ENCODE data around the gene TAOK1. TPM values are rescaled to one million over a fixed set of nuclear protein-coding genes. Genes with fewer than 3 reads are reported as not detected.

The TAOK1 gene
- total RNA-seq, 1 donor from 2014 or later, result 100 TPM

DNA sequence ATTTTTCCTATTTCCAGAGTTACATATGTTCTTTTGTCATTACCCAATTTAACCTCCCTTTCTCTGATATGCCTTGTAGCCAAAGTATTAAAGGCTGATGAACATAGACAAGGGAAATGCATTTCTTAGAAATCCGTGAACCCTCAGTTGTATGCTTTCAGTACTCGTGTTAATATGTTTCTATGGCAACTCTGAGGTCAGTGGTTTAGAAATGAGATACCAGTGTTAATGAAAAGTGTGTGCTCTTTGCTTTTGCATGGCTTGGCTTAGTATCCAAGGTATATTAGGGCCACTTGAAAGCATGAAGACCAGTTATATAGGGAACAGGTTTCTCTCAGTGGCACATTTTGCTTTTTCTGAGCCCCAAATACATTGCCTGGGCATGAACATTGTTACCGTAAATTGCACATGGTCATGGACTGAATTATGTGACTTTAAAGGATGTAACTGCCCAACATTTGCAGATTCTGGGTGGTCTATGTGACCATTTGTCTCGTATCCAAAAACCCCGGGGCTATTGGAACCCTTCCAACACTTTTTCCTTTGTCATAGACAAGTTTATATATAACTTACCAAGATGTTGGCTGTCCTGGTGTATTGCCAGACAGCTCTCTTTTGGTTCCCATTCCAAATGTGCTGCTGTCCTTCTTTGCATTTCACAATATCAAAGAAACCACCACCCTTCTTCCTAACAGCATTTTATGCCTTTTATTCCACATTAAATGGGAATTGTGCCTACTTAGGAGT is 159.2 kb downstream of the TAOK1 start:
- Histone ChIP-seq H2AFZ (ENCODE audit: low read depth, low read length) (no peak overlapping the region), H3K27ac (ENCODE audit: low read depth, low read length) (no peak overlapping the region), H3K9me3 (ENCODE audit: insufficient read depth, low read depth, low read length) (no peaks in the 10 kb centered on the region), H4K20me1 (ENCODE audit: insufficient read depth, low read length) (peaks cover 13% of the 10 kb centered on the region), H3K4me2 (ENCODE audit: low read length) (no peak overlapping the region), H3K4me3 (ENCODE audit: insufficient read depth, low read depth, low read length) (no peak overlapping the region), H3K27me3 (ENCODE audit: insufficient read depth, low read length) (no peaks in the 10 kb centered on the region), H3K79me2 (ENCODE audit: insufficient read depth, low read length) (no peaks in the 10 kb centered on the region), H3K9ac (ENCODE audit: low read length) (no peak overlapping the region), H3K4me1 (ENCODE audit: insufficient read depth, low read length) (peaks cover 4% of the 10 kb centered on the region), H3K36me3 (ENCODE audit: insufficient read depth, low read length) (peaks cover 4% of the 10 kb centered on the region)
- Mint-ChIP-seq H3K36me3 (ENCODE audit: low read depth, unreplicated experiment) (peaks cover 4% of the 10 kb centered on the region), H3K27me3 (ENCODE audit: low read depth, unreplicated experiment) (no peaks in the 10 kb centered on the region), H3K4me1 (ENCODE audit: low read depth, unreplicated experiment) (peaks cover 3% of the 10 kb centered on the region), H3K9me3 (ENCODE audit: unreplicated experiment) (no peaks in the 10 kb centered on the region), H3K27ac (ENCODE audit: unreplicated experiment) (no peak overlapping the region), H3K4me3 (ENCODE audit: unreplicated experiment) (no peak overlapping the region)
- TF ChIP-seq, protein P1, sequence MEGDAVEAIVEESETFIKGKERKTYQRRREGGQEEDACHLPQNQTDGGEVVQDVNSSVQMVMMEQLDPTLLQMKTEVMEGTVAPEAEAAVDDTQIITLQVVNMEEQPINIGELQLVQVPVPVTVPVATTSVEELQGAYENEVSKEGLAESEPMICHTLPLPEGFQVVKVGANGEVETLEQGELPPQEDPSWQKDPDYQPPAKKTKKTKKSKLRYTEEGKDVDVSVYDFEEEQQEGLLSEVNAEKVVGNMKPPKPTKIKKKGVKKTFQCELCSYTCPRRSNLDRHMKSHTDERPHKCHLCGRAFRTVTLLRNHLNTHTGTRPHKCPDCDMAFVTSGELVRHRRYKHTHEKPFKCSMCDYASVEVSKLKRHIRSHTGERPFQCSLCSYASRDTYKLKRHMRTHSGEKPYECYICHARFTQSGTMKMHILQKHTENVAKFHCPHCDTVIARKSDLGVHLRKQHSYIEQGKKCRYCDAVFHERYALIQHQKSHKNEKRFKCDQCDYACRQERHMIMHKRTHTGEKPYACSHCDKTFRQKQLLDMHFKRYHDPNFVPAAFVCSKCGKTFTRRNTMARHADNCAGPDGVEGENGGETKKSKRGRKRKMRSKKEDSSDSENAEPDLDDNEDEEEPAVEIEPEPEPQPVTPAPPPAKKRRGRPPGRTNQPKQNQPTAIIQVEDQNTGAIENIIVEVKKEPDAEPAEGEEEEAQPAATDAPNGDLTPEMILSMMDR (IDR thresholded peaks at IDR 0.05; ENCODE audit: insufficient read depth, low read depth, low read length), result no peak
- TF ChIP-seq EZH2 (IDR thresholded peaks at IDR 0.05; ENCODE audit: insufficient read depth, low read length), result no peak
- FAIRE-seq (no peak), DNase-seq (ENCODE audit: low read depth) (peak; percentile 44)

DNA sequence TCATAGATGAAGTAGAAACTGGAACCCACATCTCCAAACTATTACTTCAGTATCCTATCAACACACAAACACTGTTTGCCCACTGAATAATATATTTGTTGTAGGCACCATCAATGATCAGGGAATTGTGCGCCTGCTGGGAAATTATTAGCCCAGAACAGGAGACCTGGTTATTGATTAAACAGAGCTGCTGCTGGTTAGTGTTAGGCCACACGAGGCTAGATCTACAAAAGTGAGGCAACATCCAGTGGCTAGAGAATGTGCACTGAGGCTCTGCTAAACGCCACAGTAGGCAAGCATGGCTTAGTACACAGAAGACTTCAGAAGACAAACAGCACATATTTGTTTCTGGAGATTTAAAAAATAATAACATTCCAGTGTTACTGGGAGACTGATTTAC is 165.7 kb downstream of the TAOK1 start:
- FAIRE-seq (no peak), DNase-seq (ENCODE audit: low read depth) (no peak)
- H3K36me3 ChIP-seq (ENCODE audit: insufficient read depth, low read length), result no peaks in the 10 kb centered on the region
- H3K9me3 ChIP-seq (ENCODE audit: insufficient read depth, low read depth, low read length), result no peaks in the 10 kb centered on the region
- peaks cover 2% of the 10 kb centered on the region for H3K4me1 Mint-ChIP-seq (ENCODE audit: low read depth, unreplicated experiment)
- no peaks in the 10 kb centered on the region for H3K9me3 Mint-ChIP-seq (ENCODE audit: unreplicated experiment)
- H3K27ac Mint-ChIP-seq (ENCODE audit: unreplicated experiment), result no peak overlapping the region
- TF ChIP-seq, protein P1 (IDR thresholded peaks at IDR 0.05; ENCODE audit: insufficient read depth, low read depth, low read length), result no peak
- no peak for TF ChIP-seq EZH2 (IDR thresholded peaks at IDR 0.05; ENCODE audit: insufficient read depth, low read length)
- H3K9ac ChIP-seq (ENCODE audit: low read length), result no peak overlapping the region
- no peak overlapping the region for H2AFZ ChIP-seq (ENCODE audit: low read depth, low read length)
- no peaks in the 10 kb centered on the region for H3K79me2 ChIP-seq (ENCODE audit: insufficient read depth, low read length)
- no peak overlapping the region for H3K4me3 ChIP-seq (ENCODE audit: insufficient read depth, low read depth, low read length)
- no peaks in the 10 kb centered on the region for H4K20me1 ChIP-seq (ENCODE audit: insufficient read depth, low read length)
- no peak overlapping the region for H3K27ac ChIP-seq (ENCODE audit: low read depth, low read length)
- no peak overlapping the region for H3K4me2 ChIP-seq (ENCODE audit: low read length)
- H3K4me1 ChIP-seq (ENCODE audit: insufficient read depth, low read length), result no peaks in the 10 kb centered on the region
- H3K27me3 Mint-ChIP-seq (ENCODE audit: low read depth, unreplicated experiment), result peaks cover 2% of the 10 kb centered on the region
- H3K36me3 Mint-ChIP-seq (ENCODE audit: low read depth, unreplicated experiment), result no peaks in the 10 kb centered on the region
- no peaks in the 10 kb centered on the region for H3K27me3 ChIP-seq (ENCODE audit: insufficient read depth, low read length)
- H3K4me3 Mint-ChIP-seq (ENCODE audit: unreplicated experiment), result no peak overlapping the region

- H3K27ac Mint-ChIP-seq (ENCODE audit: unreplicated experiment), result no peak overlapping the region
- H3K36me3 Mint-ChIP-seq (ENCODE audit: low read depth, unreplicated experiment), result peaks cover 7% of the 10 kb centered on the region
- no peaks in the 10 kb centered on the region for H3K9me3 Mint-ChIP-seq (ENCODE audit: unreplicated experiment)
- H3K27me3 Mint-ChIP-seq (ENCODE audit: low read depth, unreplicated experiment), result peaks cover 7% of the 10 kb centered on the region
- Histone ChIP-seq H3K27ac (ENCODE audit: low read depth, low read length) (no peak overlapping the region), H3K9me3 (ENCODE audit: insufficient read depth, low read depth, low read length) (no peaks in the 10 kb centered on the region), H2AFZ (ENCODE audit: low read depth, low read length) (no peak overlapping the region), H3K9ac (ENCODE audit: low read length) (no peak overlapping the region), H3K27me3 (ENCODE audit: insufficient read depth, low read length) (no peaks in the 10 kb centered on the region), H4K20me1 (ENCODE audit: insufficient read depth, low read length) (no peaks in the 10 kb centered on the region), H3K4me1 (ENCODE audit: insufficient read depth, low read length) (no peaks in the 10 kb centered on the region), H3K36me3 (ENCODE audit: insufficient read depth, low read length) (no peaks in the 10 kb centered on the region), H3K4me3 (ENCODE audit: insufficient read depth, low read depth, low read length) (no peak overlapping the region), H3K79me2 (ENCODE audit: insufficient read depth, low read length) (no peaks in the 10 kb centered on the region), H3K4me2 (ENCODE audit: low read length) (no peak overlapping the region)
- H3K4me1 Mint-ChIP-seq (ENCODE audit: low read depth, unreplicated experiment), result peaks cover 2% of the 10 kb centered on the region
- TF ChIP-seq, protein P1 (IDR thresholded peaks at IDR 0.05; ENCODE audit: insufficient read depth, low read depth, low read length), result no peak
- TF ChIP-seq EZH2 (IDR thresholded peaks at IDR 0.05; ENCODE audit: insufficient read depth, low read length), result no peak
- no peak overlapping the region for H3K4me3 Mint-ChIP-seq (ENCODE audit: unreplicated experiment)
- FAIRE-seq (no peak), DNase-seq (ENCODE audit: low read depth) (peak; percentile 66)
These were observed 167.0 kb downstream of the TAOK1 start for GRCh38 chr17:29557085-29557738.

Data from astrocyte (in vitro differentiated cells and primary cell).